Calu3 (cell line): ENCODE measurements around the gene EIF1AX. TPM values are rescaled to one million over a fixed set of nuclear protein-coding genes. Genes with fewer than 3 reads are reported as not detected.

Source experiments
- BruUV-seq: library from RNA; stranded (reverse); fragments of 400-500 nt; replicated peaks from 2 replicates; lab custom pipeline; 2021; lab: Mats Ljungman, UMichigan
- CTCF ChIA-PET: fragments of 300-600 bp; sonication (Branson Sonifier 250); formaldehyde crosslinking; loops from one replicate; lab custom pipeline; 2022; ENCODE audit warnings: antibody characterized with exemption; lab: Charles Lee
- DNase-seq: peaks from one replicate; pipeline ENCODE4 v3.0.0; 2022
- H3K27ac Mint-ChIP-seq: one replicate; pipeline ENCODE4 v1.8.0; 2022; ENCODE audit warnings: mixed read lengths; ENCODE audit not compliant: unreplicated experiment
- H3K27me3 Mint-ChIP-seq: one replicate; pipeline ENCODE4 v1.8.0; 2022; ENCODE audit warnings: mixed read lengths; ENCODE audit not compliant: unreplicated experiment
- H3K36me3 Mint-ChIP-seq: one replicate; pipeline ENCODE4 v1.8.0; 2022; ENCODE audit warnings: mild to moderate bottlenecking, moderate library complexity, mixed read lengths; ENCODE audit not compliant: insufficient read depth, unreplicated experiment
- H3K4me1 Mint-ChIP-seq: one replicate; pipeline ENCODE4 v1.8.0; 2022; ENCODE audit warnings: mild to moderate bottlenecking, low read depth, mixed read lengths; ENCODE audit not compliant: unreplicated experiment
- H3K4me3 Mint-ChIP-seq: one replicate; pipeline ENCODE4 v1.8.0; 2022; ENCODE audit warnings: mild to moderate bottlenecking, low read depth, moderate library complexity, mixed read lengths; ENCODE audit not compliant: unreplicated experiment
- H3K9me3 Mint-ChIP-seq: one replicate; pipeline ENCODE4 v1.8.0; 2022; ENCODE audit warnings: low read depth, mixed read lengths; ENCODE audit not compliant: unreplicated experiment
- intact Hi-C: fragments of 100-400 bp; cut with micrococcal nuclease; formaldehyde crosslinking; loops from one replicate; pipeline ENCODE4 v1.10.0; 2022; ENCODE audit not compliant: unreplicated experiment
- total RNA-seq: library from RNA; stranded (reverse); gene quantifications from 2 replicates; pipeline ENCODE4 v1.2.3, GENCODE V29; 2022
- TF ChIP-seq, protein P1 (sequence below): fragments of 200-600 bp; IDR thresholded peaks from one replicate; pipeline ENCODE4 v1.8.0; 2022; ENCODE audit warnings: antibody characterized with exemption; ENCODE audit not compliant: unreplicated experiment

The EIF1AX gene
- total RNA-seq, 1 experiment from 2014 or later = 133 TPM

DNA sequence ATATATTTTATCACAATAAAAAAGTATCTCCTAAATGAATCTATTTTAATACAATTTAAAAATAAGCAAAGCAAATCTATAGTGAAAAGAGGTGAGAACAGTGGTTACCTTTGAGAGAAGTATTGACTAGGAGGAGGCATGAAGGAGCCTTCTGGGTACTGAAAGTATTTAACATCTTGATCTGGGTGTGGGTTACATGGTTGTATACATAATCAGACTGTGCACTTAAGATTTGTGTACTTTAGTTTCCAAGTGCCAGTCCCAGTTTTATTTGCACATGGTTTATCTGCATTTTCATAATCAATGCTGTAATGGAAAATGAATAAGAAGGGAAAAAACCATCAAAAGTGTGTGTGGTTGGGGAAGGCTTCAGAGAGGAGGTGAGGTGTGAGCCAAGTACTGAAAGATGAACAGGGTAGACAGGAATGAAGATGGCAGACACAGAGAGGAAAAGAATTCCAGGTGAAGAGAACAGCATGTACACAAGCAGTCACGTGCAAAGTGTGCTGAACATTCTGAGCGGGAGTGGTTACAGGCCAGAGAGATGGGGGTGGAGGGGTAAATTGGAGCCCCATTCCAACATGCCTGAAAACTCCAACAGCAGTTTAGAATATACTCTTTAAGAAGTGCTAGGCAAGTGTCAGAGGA, 39.6 kb downstream of the EIF1AX start:
- Mint-ChIP-seq H3K4me1 (peaks cover 9% of the 10 kb centered on the region), H3K27ac (no peak overlapping the region), H3K27me3 (no peaks in the 10 kb centered on the region), H3K4me3 (no peak overlapping the region), H3K36me3 (no peaks in the 10 kb centered on the region), H3K9me3 (no peaks in the 10 kb centered on the region)
- no peak for DNase-seq
- intact Hi-C loops = no loop called here
- BruUV-seq = no TSS peak
- TF ChIP-seq, protein P1, sequence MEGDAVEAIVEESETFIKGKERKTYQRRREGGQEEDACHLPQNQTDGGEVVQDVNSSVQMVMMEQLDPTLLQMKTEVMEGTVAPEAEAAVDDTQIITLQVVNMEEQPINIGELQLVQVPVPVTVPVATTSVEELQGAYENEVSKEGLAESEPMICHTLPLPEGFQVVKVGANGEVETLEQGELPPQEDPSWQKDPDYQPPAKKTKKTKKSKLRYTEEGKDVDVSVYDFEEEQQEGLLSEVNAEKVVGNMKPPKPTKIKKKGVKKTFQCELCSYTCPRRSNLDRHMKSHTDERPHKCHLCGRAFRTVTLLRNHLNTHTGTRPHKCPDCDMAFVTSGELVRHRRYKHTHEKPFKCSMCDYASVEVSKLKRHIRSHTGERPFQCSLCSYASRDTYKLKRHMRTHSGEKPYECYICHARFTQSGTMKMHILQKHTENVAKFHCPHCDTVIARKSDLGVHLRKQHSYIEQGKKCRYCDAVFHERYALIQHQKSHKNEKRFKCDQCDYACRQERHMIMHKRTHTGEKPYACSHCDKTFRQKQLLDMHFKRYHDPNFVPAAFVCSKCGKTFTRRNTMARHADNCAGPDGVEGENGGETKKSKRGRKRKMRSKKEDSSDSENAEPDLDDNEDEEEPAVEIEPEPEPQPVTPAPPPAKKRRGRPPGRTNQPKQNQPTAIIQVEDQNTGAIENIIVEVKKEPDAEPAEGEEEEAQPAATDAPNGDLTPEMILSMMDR = no peak
- CTCF ChIA-PET = no interaction called here

DNA sequence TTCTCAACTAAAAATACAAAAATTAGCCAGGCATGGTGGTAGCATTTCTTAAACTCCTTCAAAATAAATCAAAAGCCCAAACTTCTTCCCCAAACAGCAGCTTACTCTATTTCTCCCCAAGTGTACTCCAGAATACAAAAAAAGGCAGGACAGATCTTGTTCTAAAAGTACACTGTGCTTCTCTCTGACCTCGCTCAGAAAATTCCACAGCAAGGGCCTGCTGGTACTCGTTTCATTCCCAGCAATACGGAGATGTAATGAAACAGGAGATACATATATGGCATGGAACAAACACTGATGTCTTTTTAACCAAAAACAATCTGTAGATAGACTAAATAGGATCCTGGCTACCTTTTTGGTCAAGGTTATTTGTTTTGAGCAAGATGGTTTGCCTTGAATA, 50.1 kb downstream of the EIF1AX start:
- TF ChIP-seq, protein P1 = no peak
- BruUV-seq = no TSS peak
- no peak overlapping the region for H3K4me3 Mint-ChIP-seq
- DNase-seq = no peak
- H3K9me3 Mint-ChIP-seq = no peaks in the 10 kb centered on the region
- intact Hi-C loops = no loop called here
- no peaks in the 10 kb centered on the region for H3K36me3 Mint-ChIP-seq
- no peak overlapping the region for H3K27ac Mint-ChIP-seq
- no peaks in the 10 kb centered on the region for H3K4me1 Mint-ChIP-seq
- CTCF ChIA-PET = interaction anchor here (0.7 kb wide), 1 partner anchor 12 kb away, joined by 3 read pairs; no protein-coding TSS in a partner anchor
- no peaks in the 10 kb centered on the region for H3K27me3 Mint-ChIP-seq

DNA sequence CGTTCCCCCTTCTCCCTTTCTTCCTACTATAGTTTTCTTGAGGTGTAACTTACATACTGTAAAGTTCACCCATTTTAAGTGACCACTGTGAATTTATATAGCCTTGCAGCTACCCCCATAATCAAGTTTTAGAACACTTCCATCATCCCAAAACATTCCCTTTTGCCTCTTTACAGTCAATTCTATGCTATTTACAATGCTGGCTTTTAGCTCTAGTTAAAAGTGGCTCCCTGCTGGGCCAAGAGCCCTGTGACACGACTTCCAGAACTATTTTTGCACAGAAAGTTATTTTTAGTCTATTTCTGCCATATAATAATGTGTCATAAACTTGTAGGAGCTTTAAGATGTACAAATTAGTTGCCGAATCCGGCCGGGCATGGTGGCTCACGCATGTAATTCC, 51.8 kb downstream of the EIF1AX start:
- no peak for DNase-seq
- H3K9me3 Mint-ChIP-seq = no peaks in the 10 kb centered on the region
- no peaks in the 10 kb centered on the region for H3K36me3 Mint-ChIP-seq
- no peaks in the 10 kb centered on the region for H3K27me3 Mint-ChIP-seq
- H3K4me3 Mint-ChIP-seq = no peak overlapping the region
- H3K27ac Mint-ChIP-seq = no peak overlapping the region
- intact Hi-C loops = no loop called here
- CTCF ChIA-PET = no interaction called here
- BruUV-seq = no TSS peak
- no peaks in the 10 kb centered on the region for H3K4me1 Mint-ChIP-seq
- TF ChIP-seq, protein P1 = no peak

DNA sequence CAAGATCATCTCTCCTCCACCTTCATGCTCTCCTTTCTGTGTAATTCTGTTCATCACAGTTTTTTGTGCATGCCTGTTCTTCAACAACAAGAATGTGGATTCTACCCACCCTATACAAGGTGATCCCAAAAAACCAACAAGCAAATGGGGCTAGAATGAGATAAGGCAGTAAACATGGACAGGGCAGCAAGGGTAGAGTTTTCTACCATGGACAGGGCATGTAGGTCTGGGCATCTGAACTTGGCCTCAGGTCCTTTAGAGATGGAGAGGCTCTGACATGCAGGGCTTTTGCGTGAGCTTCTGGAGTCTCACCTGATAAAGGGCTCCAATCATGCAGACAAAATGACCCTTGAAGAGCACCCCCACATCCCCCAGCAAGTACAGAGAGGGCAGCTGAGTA, 61.4 kb downstream of the EIF1AX start:
- no peaks in the 10 kb centered on the region for H3K36me3 Mint-ChIP-seq
- H3K9me3 Mint-ChIP-seq = no peaks in the 10 kb centered on the region
- no peaks in the 10 kb centered on the region for H3K4me1 Mint-ChIP-seq
- no peak overlapping the region for H3K4me3 Mint-ChIP-seq
- TF ChIP-seq, protein P1 = no peak
- DNase-seq = no peak
- no peak overlapping the region for H3K27ac Mint-ChIP-seq
- no TSS peak for BruUV-seq
- intact Hi-C loops = no loop called here
- no peaks in the 10 kb centered on the region for H3K27me3 Mint-ChIP-seq
- CTCF ChIA-PET = no interaction called here

Other genes with a start within 250 kb of the EIF1AX start
- 11.1 and 12.7 TPM in 2 replicates for gene BCLAF3, start 150.8 kb downstream of the EIF1AX start, total RNA-seq
- 2.6 and 4.0 TPM in 2 replicates for gene MAP7D2, start 24.9 kb downstream of the EIF1AX start, total RNA-seq
- 63.4 and 65.1 TPM in 2 replicates for gene RPS6KA3, start 125.1 kb upstream of the EIF1AX start, total RNA-seq